HL-60 (cell line): ENCODE measurements around the gene KRT17.

Experiments used
- CTCF ChIP-seq: IDR thresholded peaks from one replicate; pipeline ENCODE4 v1.5.1; 2011; ENCODE audit warnings: low read length, control low read depth, inconsistent platforms; ENCODE audit not compliant: insufficient read depth
- POLR2AphosphoS5 ChIP-seq: IDR thresholded peaks from 2 replicates; pipeline ENCODE4 v1.6.1; 2012; ENCODE audit warnings: low read depth

- TF ChIP-seq CTCF: no peak
- no peak for TF ChIP-seq POLR2AphosphoS5
Observed at GRCh38 chr17:41663451-41664171, 39.2 kb upstream of the KRT17 start.
